ENCODE data around the gene PRMT7.

GRCh38 chr16:68386628-68387027, 75.8 kb downstream of the PRMT7 start:
- no peak for TF ChIP-seq CTCF (conservative IDR thresholded peaks at IDR 0.05; ENCODE audit: low read length)
- TF ChIP-seq EZH2phosphoT487 (IDR thresholded peaks at IDR 0.05; ENCODE audit: borderline replicate concordance) = no peak
